GM13977 (cell line): ENCODE measurements around the gene C1QTNF3.

Experiments
- DNase-seq: peaks from one replicate; pipeline ENCODE4 v3.0.0; 2012; ENCODE audit warnings: low spot score
- CTCF ChIP-seq: IDR thresholded peaks from 2 replicates; pipeline ENCODE4 v1.5.1; 2012; ENCODE audit warnings: mild to moderate bottlenecking, control low read depth; ENCODE audit not compliant: insufficient read depth; ENCODE audit errors: extremely low read depth, missing control alignments
- in situ Hi-C: fragments of 300-500 bp; cut with MboI; formaldehyde crosslinking; loops from one replicate; pipeline ENCODE4 v1.12.0; 2022; ENCODE audit warnings: low sequenced_read_pairs, low pct_unique_long_range_greater_than_20kb, mixed read lengths, inconsistent platforms; ENCODE audit not compliant: unreplicated experiment

Gene C1QTNF3

GRCh38 chr5:34054400-34054729 lies 11.4 kb upstream of the C1QTNF3 start:
- in situ Hi-C loops: no loop called here
- TF ChIP-seq CTCF: no peak
- DNase-seq: no peak

- DNase-seq: no peak
- no peak for TF ChIP-seq CTCF
- in situ Hi-C loops: no loop called here
Measured at GRCh38 chr5:34053571-34054399, 10.8 kb upstream of the C1QTNF3 start.

- no peak for TF ChIP-seq CTCF
Measured at GRCh38 chr5:34053133-34053532, 10.1 kb upstream of the C1QTNF3 start.

GRCh38 chr5:34051374-34051980 lies 8.5 kb upstream of the C1QTNF3 start:
- TF ChIP-seq CTCF: no peak
- DNase-seq: no peak
- in situ Hi-C loops: no loop called here

More at GRCh38 chr5:34053133-34053532, 10.1 kb upstream of the C1QTNF3 start:
- no peak for DNase-seq
- in situ Hi-C loops: no loop called here

- TF ChIP-seq CTCF: no peak
- in situ Hi-C loops: no loop called here
- no peak for DNase-seq
Measured at GRCh38 chr5:34047774-34048572, 5.0 kb upstream of the C1QTNF3 start.

GRCh38 chr5:34047143-34047542 lies 4.1 kb upstream of the C1QTNF3 start:
- in situ Hi-C loops: no loop called here
- no peak for TF ChIP-seq CTCF
- no peak for DNase-seq
